ENCODE measurements around the gene ARRB2. TPM values are rescaled to one million over a fixed set of nuclear protein-coding genes. Genes with fewer than 3 reads are reported as not detected.
"Not testable (repeated sequence)": the region's sequence is repeated elsewhere in the genome, so short reads cannot be mapped to it uniquely, and the experiment has no call there.

ARRB2 gene
- total RNA-seq, 2 experiments from 2014 or later = 210 to 220 TPM

GRCh38 chr17:4696437-4696805 is 14.0 kb upstream of the ARRB2 start:
- H3K9me3 ChIP-seq (ENCODE audit: control insufficient read depth in 1 of 2, insufficient read depth in 1 of 2, low read length in 2 of 2) = no peaks in the 10 kb centered on the region
- H3K36me3 ChIP-seq (ENCODE audit: insufficient read depth, low read length) = peaks cover 13% of the 10 kb centered on the region
- H3K27ac ChIP-seq (ENCODE audit: low read depth in 1 of 2, low read length in 2 of 2) = peak overlapping the region; percentile 39 to 71
- ATAC-seq (ENCODE audit: poor library complexity) (peak; percentile 87), DNase-seq (peak in 3 of 14 experiments; percentile 63 to 77 (median 71))
- peak overlapping the region; percentile 85 for H3K27ac Mint-ChIP-seq
- ChIA-PET CTCF (interaction anchor here (0.9 to 1.2 kb wide), 2 partner anchors 10 to 94 kb away, joined by 3 to 4 read pairs; no protein-coding TSS in a partner anchor), POLR2A (no interaction called here)
- H3K36me3 Mint-ChIP-seq (ENCODE audit: low read depth) = peaks cover 38% of the 10 kb centered on the region
- no peaks in the 10 kb centered on the region for H3K27me3 Mint-ChIP-seq
- intact Hi-C loops (cut with DNase I, micrococcal nuclease) = no loop called here
- no peaks in the 10 kb centered on the region for H3K9me3 Mint-ChIP-seq
- TF ChIP-seq CTCF (IDR thresholded peaks at IDR 0.05) = no peak
- peak overlapping the region; percentile 59 for H3K4me3 Mint-ChIP-seq
- peaks cover 34% of the 10 kb centered on the region for H3K4me1 Mint-ChIP-seq (ENCODE audit: low read depth)
- H3K27me3 ChIP-seq (ENCODE audit: control insufficient read depth in 1 of 2, insufficient read depth in 2 of 2, low read length in 2 of 2) = no peaks in the 10 kb centered on the region
- peaks cover 23% of the 10 kb centered on the region for H3K4me1 ChIP-seq (ENCODE audit: insufficient read depth, low read length)
- peak overlapping the region; percentile 32 for H3K4me3 ChIP-seq (ENCODE audit: low read length)

GRCh38 chr17:4699401-4700056 is 10.9 kb upstream of the ARRB2 start:
- ATAC-seq (ENCODE audit: poor library complexity); H3K9me3 ChIP-seq (ENCODE audit: control insufficient read depth in 1 of 2, insufficient read depth in 1 of 2, low read length in 2 of 2); H3K27me3 ChIP-seq (ENCODE audit: control insufficient read depth in 1 of 2, insufficient read depth in 2 of 2, low read length in 2 of 2); H3K27ac ChIP-seq (ENCODE audit: low read depth in 1 of 2, low read length in 2 of 2); H3K9me3 Mint-ChIP-seq; H3K36me3 ChIP-seq (ENCODE audit: insufficient read depth, low read length); POLR2A ChIA-PET; H3K27ac Mint-ChIP-seq; H3K4me3 ChIP-seq (ENCODE audit: low read length); H3K4me3 Mint-ChIP-seq; H3K27me3 Mint-ChIP-seq; DNase-seq: not testable (repeated sequence)
- H3K4me1 ChIP-seq (ENCODE audit: insufficient read depth, low read length) = peaks cover 40% of the 10 kb centered on the region
- intact Hi-C loops (cut with DNase I, micrococcal nuclease) = loop anchor here in 1 of 2 experiments (5.0 kb wide), 1 partner anchor 38 kb away; the partner anchor contains the start of genes CXCL16 and ZMYND15
- H3K36me3 Mint-ChIP-seq (ENCODE audit: low read depth) = peaks cover 14% of the 10 kb centered on the region
- H3K4me1 Mint-ChIP-seq (ENCODE audit: low read depth) = peaks cover 46% of the 10 kb centered on the region
- CTCF ChIA-PET = interaction anchor here (0.7 to 0.9 kb wide), 2 partner anchors 11 to 90 kb away, joined by 3 read pairs; partner anchors contain the start of gene ARRB2

- TF ChIP-seq CTCF (IDR thresholded peaks at IDR 0.05) = no peak
- ATAC-seq (ENCODE audit: poor library complexity) = no peak
- peak overlapping the region; percentile 79 for H3K4me3 Mint-ChIP-seq
- no peaks in the 10 kb centered on the region for H3K27me3 Mint-ChIP-seq
- CTCF ChIA-PET = interaction anchor here (0.7 kb wide), 1 partner anchor 9 kb away, joined by 3 read pairs; the partner anchor contains the start of gene ARRB2
- peaks cover 50% of the 10 kb centered on the region for H3K4me1 Mint-ChIP-seq (ENCODE audit: low read depth)
- DNase-seq = no peak
- H3K4me3 ChIP-seq (ENCODE audit: low read length) = no peak overlapping the region
- no peaks in the 10 kb centered on the region for H3K9me3 Mint-ChIP-seq
- H3K9me3 ChIP-seq (ENCODE audit: control insufficient read depth in 1 of 2, insufficient read depth in 1 of 2, low read length in 2 of 2) = no peaks in the 10 kb centered on the region
- H3K27me3 ChIP-seq (ENCODE audit: control insufficient read depth in 1 of 2, insufficient read depth in 2 of 2, low read length in 2 of 2) = no peaks in the 10 kb centered on the region
- peaks cover 2% of the 10 kb centered on the region for H3K36me3 ChIP-seq (ENCODE audit: insufficient read depth, low read length)
- H3K4me1 ChIP-seq (ENCODE audit: insufficient read depth, low read length) = peaks cover 39% of the 10 kb centered on the region
- POLR2A ChIA-PET = interaction anchor here (1.3 kb wide), 1 partner anchor 9 kb away, joined by 3 read pairs; the partner anchor contains the start of gene ARRB2
- H3K27ac Mint-ChIP-seq = peak overlapping the region; percentile 91
- peaks cover 11% of the 10 kb centered on the region for H3K36me3 Mint-ChIP-seq (ENCODE audit: low read depth)
- H3K27ac ChIP-seq (ENCODE audit: low read depth in 1 of 2, low read length in 2 of 2) = no peak overlapping the region
- intact Hi-C loops (cut with DNase I, micrococcal nuclease) = loop anchor here in 1 of 2 experiments (5.0 kb wide), 1 partner anchor 36 kb away; the partner anchor contains the start of genes CXCL16 and ZMYND15
Observed at GRCh38 chr17:4701116-4701515, 9.3 kb upstream of the ARRB2 start.
